ENCODE results near the gene TMEM220.

TMEM220 gene

DNA sequence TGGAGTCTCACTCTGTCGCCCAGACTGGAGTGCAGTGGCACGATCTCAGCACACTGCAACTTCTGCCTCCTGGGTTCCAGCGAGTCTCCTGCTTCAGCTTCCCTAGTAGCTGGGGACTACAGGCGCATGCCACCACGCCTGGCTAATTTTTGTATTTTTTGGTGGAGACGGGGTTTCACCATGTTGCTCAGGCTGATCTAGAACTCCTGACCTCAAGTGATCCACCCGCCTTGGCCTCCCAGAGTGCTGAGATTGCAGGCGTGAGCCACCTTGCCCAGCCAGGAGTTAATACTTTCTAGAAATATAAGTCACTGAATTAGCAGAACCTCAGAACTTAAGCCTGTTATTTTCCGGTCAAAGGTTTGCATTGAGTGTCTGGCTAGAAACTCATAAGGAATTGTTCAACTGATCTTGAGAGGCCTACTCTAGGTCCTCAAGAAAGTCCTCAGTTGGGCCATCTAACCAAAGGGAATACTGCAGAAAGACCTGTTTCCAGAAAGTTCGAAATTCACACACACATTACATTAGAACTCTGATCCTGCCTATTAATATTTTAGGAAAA, 1.4 kb downstream of the TMEM220 start:
- no peak for TF ChIP-seq CTCF (IDR thresholded peaks at IDR 0.05)
- TF ChIP-seq ZFX (IDR thresholded peaks at IDR 0.05; ENCODE audit: borderline replicate concordance): no peak
- no peak overlapping the region for H3K27ac ChIP-seq

- no peak overlapping the region for H3K27ac ChIP-seq
- no peak for TF ChIP-seq ZFX (IDR thresholded peaks at IDR 0.05; ENCODE audit: borderline replicate concordance)
- TF ChIP-seq CTCF (IDR thresholded peaks at IDR 0.05): no peak
Measured at GRCh38 chr17:10727192-10727591, 2.6 kb downstream of the TMEM220 start.

GRCh38 chr17:10726196-10726595, 3.6 kb downstream of the TMEM220 start:
- H3K27ac ChIP-seq: no peak overlapping the region
- TF ChIP-seq CTCF (IDR thresholded peaks at IDR 0.05) (no peak), ZFX (IDR thresholded peaks at IDR 0.05; ENCODE audit: borderline replicate concordance) (no peak)

DNA sequence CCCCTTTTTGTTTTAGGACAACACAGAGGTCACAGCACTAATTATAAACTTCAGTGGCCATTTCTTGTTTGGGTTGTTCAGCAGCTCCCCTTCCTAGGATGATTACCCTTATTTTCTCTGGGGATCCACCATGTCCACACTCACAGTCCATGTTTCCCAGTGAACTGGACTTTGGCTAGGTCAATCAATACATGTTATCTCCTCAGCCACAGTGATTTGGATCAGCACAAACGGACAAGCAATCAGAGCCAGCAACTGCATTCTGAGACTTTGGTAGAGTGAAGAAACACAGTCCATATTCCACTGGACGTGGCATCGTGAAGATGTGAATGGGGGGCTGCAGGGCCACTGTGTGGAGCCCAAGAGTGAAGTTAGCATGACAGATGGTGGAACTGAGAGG, 4.6 kb downstream of the TMEM220 start:
- H3K27ac ChIP-seq: no peak overlapping the region
- TF ChIP-seq ZFX (IDR thresholded peaks at IDR 0.05; ENCODE audit: borderline replicate concordance): no peak
- no peak for TF ChIP-seq CTCF (IDR thresholded peaks at IDR 0.05)

DNA sequence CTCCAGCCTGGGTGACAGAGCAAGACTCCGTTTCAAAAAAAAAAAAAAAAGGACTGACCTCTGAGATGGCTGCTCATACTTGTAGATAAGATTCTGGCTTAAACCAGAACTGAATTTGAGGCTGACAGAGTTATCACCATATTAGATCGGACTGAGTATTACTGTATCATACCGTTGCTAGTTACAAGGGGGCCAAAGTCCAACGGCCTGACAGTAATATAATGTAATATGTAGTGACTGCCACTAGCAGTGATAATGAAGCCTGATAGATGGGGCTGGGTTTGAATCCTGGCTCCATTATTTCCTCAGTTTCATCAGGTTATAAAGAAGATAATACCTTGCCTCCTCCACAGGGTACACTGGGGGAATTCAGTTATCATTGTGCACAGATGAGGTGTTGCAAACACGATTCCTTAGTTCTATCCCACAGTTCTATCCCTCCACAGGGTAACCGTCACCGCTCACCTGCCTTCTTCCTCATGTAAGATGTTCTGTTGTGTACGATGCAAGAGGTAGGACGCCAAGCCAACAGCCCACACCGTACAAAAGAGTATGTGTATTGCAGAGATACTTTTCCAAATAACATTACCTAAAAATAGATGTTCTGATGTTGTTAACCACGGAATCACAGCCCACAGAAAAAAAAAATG, 5.2 kb downstream of the TMEM220 start:
- TF ChIP-seq ZFX (IDR thresholded peaks at IDR 0.05; ENCODE audit: borderline replicate concordance) (no peak), CTCF (IDR thresholded peaks at IDR 0.05) (no peak)
- H3K27ac ChIP-seq: no peak overlapping the region

DNA sequence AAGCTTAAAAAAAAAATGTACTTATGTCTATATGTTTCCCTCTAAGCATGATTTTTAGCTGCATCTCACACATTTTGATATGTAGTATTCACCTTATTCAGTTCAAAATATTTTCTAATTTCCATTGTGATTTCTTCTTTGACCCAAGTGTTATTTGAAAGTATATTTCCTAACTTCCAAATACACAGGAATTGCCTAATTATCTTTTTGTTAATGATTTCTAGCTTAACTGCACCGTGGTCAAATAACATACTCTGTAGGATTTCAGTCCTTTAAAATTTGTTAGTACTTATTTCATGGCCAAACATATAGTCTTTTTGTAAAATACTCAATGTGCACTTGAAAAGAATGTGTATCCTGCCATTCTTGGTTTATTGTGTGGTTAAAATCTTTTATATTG, 11.3 kb downstream of the TMEM220 start:
- H3K27ac ChIP-seq: no peak overlapping the region
- TF ChIP-seq ZFX (IDR thresholded peaks at IDR 0.05; ENCODE audit: borderline replicate concordance) (no peak), CTCF (IDR thresholded peaks at IDR 0.05) (no peak)

DNA sequence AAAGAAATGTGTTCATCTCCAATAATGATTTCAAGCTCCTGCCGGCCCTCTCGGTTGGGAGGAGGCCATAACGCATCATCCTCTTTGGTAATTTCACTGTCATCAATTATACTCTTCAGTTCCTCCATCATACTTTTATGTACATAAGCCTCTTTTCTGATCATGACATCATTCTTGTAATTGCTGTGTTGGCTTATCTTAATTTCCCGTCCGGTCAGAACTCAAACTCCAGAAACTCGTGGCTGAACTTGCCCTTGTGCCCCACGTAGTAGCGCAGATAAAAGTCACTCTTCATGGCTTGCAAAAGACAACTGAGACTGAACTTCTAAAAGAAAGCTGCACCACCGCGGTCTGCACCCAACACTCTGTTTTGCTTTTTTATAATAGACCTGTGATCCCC, 13.6 kb downstream of the TMEM220 start:
- no peak for TF ChIP-seq CTCF (IDR thresholded peaks at IDR 0.05)
- no peak for TF ChIP-seq ZFX (IDR thresholded peaks at IDR 0.05; ENCODE audit: borderline replicate concordance)
- no peak overlapping the region for H3K27ac ChIP-seq
